ENCODE results near the gene DYNLT2B.
"Not testable (repeated sequence)": the region's sequence is repeated elsewhere in the genome, so short reads cannot be mapped to it uniquely, and the experiment has no call there.

DYNLT2B gene

GRCh38 chr3:196272826-196273225 lies 45.2 kb downstream of the DYNLT2B start:
- no peak for DNase-seq (ENCODE audit: low read depth in 3 of 3)

- DNase-seq (ENCODE audit: low read depth in 3 of 3) = no peak
These were observed 47.5 kb downstream of the DYNLT2B start for GRCh38 chr3:196270499-196270898.

- no peak for DNase-seq (ENCODE audit: low read depth in 3 of 3)
These were observed 49.5 kb downstream of the DYNLT2B start for GRCh38 chr3:196268284-196269163.

GRCh38 chr3:196263819-196264218 lies 54.2 kb downstream of the DYNLT2B start:
- DNase-seq (ENCODE audit: low read depth in 3 of 3) = no peak

- DNase-seq (ENCODE audit: low read depth in 3 of 3) = no peak
These were observed 57.3 kb downstream of the DYNLT2B start for GRCh38 chr3:196260784-196261183.

GRCh38 chr3:196255776-196256175 lies 62.3 kb downstream of the DYNLT2B start:
- DNase-seq (ENCODE audit: low read depth in 3 of 3) = no peak

- DNase-seq (ENCODE audit: low read depth in 3 of 3) = no peak
These were observed 63.4 kb downstream of the DYNLT2B start for GRCh38 chr3:196254376-196255283.

GRCh38 chr3:196251918-196252317 lies 66.1 kb downstream of the DYNLT2B start:
- DNase-seq (ENCODE audit: low read depth in 3 of 3) = no peak

- DNase-seq (ENCODE audit: low read depth in 3 of 3) = no peak
These were observed 71.3 kb downstream of the DYNLT2B start for GRCh38 chr3:196246612-196247308.

GRCh38 chr3:196244166-196244565 lies 73.9 kb downstream of the DYNLT2B start:
- not testable (repeated sequence) for DNase-seq (ENCODE audit: low read depth in 3 of 3)

- DNase-seq (ENCODE audit: low read depth in 3 of 3) = no peak
These were observed 76.3 kb downstream of the DYNLT2B start for GRCh38 chr3:196241704-196242103.
